Stimulated activated CD8-positive, alpha-beta memory T cell treated with anti-CD3 and anti-CD28 coated beads, Interleukin-7, amount 100 ng/mL, for 48 hours (primary cell): Measurements from ENCODE around the gene MYRF.

Experiments
- DNase-seq, 2 donors: peaks; one replicate each; pipeline ENCODE4 v3.0.0-alpha.2; 2020; ENCODE audit warnings: low read depth in 1 of 2; ENCODE audit errors: extremely low read depth in 1 of 2

Gene MYRF

GRCh38 chr11:61738776-61739175 lies 13.7 kb upstream of the MYRF start:
- no peak for DNase-seq

- DNase-seq = no peak
Measured at GRCh38 chr11:61739413-61739812, 13.0 kb upstream of the MYRF start.

GRCh38 chr11:61739966-61740365 lies 12.5 kb upstream of the MYRF start:
- no peak for DNase-seq

GRCh38 chr11:61742391-61742790 lies 10.0 kb upstream of the MYRF start:
- no peak for DNase-seq

- no peak for DNase-seq
Measured at GRCh38 chr11:61743486-61744095, 8.8 kb upstream of the MYRF start.

GRCh38 chr11:61744181-61744580 lies 8.3 kb upstream of the MYRF start:
- no peak for DNase-seq

DNA sequence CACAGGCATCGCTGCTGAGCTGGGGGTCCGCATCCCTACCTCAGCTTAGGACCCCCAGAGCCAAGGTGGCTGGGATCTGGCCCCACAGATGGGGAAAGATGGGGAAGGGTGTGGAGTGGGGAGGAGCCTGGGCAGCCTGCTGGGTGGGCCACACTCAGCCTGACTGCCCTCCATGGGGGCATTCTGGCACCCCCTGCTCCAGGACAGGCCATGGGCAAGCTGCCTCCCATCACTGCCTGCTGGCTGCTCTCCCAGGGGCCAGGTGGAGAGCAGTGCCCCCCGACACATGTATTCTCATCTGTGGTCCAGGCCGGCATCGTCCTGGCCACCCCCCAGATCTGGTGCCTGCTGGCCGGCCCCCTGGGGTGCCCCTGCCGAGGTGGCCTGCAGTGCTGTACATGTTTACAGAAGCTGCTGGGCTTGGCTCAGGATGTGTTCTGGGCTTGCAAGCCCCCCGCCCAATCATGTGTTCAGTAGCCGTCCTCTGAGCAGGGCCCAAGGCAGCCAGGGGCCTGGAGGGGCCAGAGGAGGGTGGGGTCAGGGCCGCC lies 7.8 kb upstream of the MYRF start:
- DNase-seq = no peak

DNA sequence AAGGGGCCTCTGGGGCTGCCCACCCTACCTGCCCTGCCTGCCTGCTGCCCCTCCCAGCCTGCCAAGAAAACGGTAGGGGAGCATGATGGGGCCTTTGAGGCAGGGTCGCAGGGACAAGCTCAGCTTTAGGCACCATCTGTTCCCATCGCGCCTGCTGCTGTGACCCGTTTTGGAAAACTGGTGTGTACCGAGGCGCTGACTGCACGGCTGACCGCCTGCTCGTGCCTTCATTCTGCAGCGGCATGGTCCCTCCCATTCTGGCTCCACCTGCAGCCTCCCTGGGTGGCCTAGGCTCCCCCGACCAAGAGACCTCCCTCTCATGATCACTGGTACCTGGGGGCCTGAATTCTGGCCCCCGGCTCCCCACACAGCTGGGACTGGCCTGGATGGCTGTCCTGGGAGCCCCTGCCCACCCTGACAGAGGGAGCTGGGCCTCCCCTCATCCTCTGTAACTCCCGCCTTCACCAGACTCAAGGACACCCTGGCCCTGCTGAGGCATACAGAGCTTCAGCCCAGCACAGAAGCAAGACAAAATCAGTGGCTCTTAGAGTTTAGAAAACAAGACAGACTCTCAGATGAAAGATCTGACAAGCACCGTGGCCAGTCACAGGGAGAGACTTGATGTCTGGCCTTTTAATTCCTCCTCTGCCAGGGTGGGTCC lies 6.5 kb upstream of the MYRF start:
- no peak for DNase-seq

DNA sequence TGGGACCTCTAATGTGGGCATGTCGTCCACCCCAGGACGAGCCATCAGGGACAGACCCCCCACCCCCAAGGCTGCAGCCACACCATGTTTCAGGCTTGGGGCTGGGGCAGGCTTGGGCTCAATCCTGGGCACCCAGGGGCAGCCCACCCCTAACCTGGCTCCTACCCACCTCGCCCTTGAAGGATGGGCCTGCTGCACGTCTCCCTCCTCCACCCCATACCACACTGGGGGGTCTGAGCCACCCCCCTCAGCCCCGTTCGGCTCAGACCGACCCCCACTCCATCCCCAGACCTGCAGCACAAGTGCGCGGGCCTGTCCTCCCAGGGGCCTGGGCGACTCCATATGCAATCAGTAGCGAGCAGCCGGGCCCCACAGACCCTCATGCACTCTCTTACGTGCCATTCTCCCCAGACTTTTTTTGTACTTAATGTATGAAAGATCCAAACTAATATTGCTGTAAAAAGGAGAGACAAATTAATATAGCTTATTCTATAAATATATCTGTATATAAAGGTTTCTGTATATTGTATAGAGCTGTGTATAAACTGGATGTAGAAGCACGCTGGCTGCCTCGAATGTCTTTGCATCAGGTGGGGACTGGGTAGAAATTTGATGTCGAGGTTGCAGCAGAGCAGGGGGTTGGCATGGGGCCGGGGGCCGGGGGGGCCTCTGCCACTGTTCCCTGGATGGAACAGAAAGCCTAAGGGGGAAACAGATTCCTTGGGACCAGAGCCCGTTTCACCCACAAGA lies 5.8 kb upstream of the MYRF start:
- DNase-seq = no peak

DNA sequence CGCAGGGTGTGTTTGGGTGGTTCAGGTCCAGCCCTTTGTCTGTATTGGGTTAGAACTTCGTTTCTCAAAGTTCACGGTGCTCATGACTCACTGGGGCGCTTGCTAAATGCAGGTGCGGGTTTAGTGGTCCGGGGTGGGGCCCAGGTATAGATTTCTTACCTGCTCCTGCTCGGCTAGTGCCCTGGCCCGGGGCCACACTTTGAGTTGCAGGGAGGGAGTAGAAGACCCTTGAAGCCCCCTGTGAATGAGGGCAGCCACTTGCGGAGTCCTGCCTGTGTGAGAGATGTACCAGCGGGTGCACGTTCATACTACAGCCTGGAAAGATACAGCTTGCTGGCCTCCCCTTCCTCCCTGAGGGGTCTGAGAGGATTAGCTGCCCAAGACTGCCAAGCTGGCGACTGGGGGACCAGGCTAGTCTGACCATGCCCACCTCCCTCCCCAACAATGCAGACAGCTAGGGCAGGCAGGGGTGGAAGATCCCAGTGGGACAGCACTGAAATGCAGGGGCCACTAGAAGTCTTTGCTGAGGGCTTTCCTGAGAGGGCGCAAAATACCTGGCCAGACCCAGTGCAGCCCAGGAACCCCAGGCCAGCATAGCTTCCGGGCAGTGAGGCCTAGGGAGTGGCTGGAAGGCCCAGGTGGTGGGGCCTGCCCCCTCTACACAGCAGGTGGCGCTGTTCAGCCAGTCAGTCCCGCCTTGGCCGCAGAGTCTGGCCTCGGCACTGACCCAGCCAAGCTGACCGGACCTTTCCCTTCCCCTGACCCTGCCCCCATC lies 5.1 kb upstream of the MYRF start:
- no peak for DNase-seq

GRCh38 chr11:61747967-61748285 lies 4.5 kb upstream of the MYRF start:
- no peak for DNase-seq

DNA sequence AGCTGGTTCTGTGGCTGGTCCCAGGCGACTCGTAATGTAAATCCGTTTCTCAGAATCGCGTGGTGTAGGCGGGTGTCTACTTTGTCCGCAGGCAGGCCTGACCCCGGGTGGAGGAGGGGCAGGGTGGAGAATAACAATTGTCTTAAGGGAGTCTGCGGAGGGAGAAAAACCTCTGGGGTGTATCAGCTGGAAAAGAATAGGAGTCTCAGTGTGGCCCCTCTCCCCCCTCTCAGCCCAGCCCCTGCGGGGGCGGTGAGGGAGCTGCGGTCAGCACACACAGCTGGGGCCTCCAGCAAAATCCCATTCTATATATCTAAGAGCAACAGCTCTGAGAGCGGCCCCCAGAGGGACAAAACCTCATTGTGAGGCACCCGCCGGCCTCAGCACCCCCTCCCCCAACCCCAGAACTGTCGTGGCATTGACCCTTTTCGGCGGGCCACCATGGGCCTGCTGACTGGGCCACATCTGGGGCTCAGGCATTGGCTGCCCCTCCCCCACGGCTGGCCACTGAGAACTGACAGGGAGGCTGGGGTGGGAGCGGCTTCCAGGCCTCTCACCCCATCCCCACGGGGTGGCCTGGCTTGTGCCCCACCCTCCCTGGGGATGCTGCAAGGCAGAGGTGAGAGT lies 2.7 kb upstream of the MYRF start:
- DNase-seq = no peak

DNA sequence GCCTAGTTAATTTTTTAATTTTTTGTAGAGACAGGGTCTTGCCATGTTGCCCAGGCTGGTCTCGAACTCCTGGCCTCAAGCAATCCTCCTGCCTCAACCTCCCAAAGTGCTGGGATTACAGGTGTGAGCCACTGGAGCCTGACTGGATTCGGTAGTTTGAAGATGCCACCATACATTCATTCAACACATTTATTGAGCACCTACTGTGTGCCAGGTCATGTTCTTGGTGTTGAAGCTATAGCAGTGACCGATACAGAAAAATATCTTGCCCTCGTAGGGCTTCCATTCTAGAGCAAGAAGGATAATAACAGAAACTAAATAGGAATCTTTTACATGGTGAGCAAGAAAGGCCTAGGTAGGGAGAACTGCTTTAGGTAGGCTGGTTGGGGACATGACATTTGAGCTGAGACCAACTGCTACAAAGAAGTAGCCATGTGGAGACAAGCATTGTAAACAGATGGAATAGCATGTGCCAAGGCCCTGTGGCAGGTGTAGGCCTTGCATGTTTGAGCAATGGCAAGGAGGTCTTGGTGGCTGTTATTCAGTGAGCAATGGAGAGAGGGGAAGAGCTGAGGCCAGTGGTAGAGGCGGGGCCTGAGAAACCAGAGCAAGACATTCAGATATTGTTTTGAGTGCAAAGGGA lies 1.7 kb upstream of the MYRF start:
- DNase-seq = no peak

DNA sequence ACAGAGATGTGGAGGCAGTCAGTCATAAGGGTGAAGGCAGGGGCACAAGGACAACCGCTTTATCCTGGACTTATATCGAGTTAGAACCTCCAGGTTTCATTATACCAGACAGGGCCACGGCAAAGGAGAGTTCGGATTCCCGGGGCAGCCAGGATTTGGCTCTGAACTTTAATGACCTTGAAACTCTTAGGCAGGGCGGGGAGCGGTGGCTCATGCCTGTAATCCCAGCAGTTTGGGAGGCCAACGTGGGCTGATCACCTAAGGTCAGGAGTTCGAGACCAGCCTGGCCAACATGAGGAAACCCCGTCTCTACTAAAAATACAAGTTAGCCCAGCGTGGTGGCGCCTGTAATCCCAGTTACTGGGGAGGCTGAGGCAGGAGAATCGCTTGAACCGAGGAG lies 1.1 kb upstream of the MYRF start:
- no peak for DNase-seq

GRCh38 chr11:61752925-61753521 lies 587 bp downstream of the MYRF start:
- no peak for DNase-seq

DNA sequence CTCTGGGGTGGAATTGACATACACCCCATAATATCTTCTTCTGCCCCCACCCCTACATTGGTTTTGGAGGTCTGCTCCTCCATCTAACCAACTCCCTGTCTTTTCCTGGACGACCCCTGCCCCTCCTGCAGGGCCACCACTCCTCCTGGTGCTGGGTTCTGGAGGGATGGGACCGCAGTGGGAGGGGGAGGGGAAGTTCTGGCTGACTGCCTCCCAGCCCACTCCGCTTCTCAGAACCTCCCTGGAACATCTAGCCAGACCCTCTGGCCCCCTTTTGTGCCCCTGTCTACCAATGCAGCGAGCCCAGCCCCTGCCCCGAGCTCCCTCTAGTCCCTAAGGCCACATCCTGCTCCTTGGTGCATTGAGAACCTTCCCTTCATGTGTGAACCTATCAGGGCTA lies 1.2 kb downstream of the MYRF start:
- no peak for DNase-seq

GRCh38 chr11:61754534-61755482 lies 2.4 kb downstream of the MYRF start:
- DNase-seq = no peak

DNA sequence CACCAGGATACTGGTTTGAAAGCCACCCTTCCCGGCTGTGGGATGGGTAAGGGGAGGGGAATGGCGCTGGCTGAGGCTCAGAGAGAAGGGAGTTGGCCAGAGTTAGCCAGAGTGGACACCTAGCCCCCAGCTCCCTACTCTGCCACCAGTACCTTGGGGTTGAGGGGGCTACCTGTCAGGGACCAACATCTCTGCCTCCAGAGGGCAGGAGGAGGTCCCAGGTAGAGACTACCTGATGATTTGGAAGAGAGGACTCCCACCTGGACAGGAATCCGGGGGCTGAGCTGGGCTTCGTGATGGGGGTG lies 3.7 kb downstream of the MYRF start:
- DNase-seq = no peak
